ENCODE results near the gene SPG21.

The SPG21 gene

GRCh38 chr15:64934023-64934422, 55.7 kb downstream of the SPG21 start:
- no peak for DNase-seq

- DNase-seq = no peak
Measured at GRCh38 chr15:64931381-64931780, 58.3 kb downstream of the SPG21 start.

- no peak for DNase-seq
Measured at GRCh38 chr15:64930778-64931371, 58.8 kb downstream of the SPG21 start.

GRCh38 chr15:64930019-64930652, 59.6 kb downstream of the SPG21 start:
- no peak for DNase-seq

GRCh38 chr15:64928626-64929220, 61.0 kb downstream of the SPG21 start:
- DNase-seq = no peak

- DNase-seq = no peak
Measured at GRCh38 chr15:64926661-64927060, 63.1 kb downstream of the SPG21 start.

- DNase-seq = no peak
Measured at GRCh38 chr15:64925335-64926330, 64.1 kb downstream of the SPG21 start.

- no peak for DNase-seq
Measured at GRCh38 chr15:64923546-64923945, 66.2 kb downstream of the SPG21 start.

GRCh38 chr15:64921711-64922110, 68.0 kb downstream of the SPG21 start:
- DNase-seq = no peak

GRCh38 chr15:64919721-64920120, 70.0 kb downstream of the SPG21 start:
- no peak for DNase-seq

GRCh38 chr15:64917211-64917610, 72.5 kb downstream of the SPG21 start:
- DNase-seq = no peak

- DNase-seq = no peak
Measured at GRCh38 chr15:64916365-64916764, 73.3 kb downstream of the SPG21 start.

- no peak for DNase-seq
Measured at GRCh38 chr15:64915518-64916227, 74.0 kb downstream of the SPG21 start.

All from SHP77 treated with DMSO at 0.1 percent for 48 hours (cell line).